Hair follicle dermal papilla cell (primary cell): Measurements from ENCODE around the gene NAT8. TPM values are rescaled to one million over a fixed set of nuclear protein-coding genes. Genes with fewer than 3 reads are reported as not detected.

ENCODE experiments used
- total RNA-seq: library from RNA; depleted of rRNA; stranded (reverse); fragments of >200 nt; gene quantifications from 2 replicates; pipeline ENCODE4 v1.2.3, GENCODE V29; 2012

The NAT8 gene, protein sequence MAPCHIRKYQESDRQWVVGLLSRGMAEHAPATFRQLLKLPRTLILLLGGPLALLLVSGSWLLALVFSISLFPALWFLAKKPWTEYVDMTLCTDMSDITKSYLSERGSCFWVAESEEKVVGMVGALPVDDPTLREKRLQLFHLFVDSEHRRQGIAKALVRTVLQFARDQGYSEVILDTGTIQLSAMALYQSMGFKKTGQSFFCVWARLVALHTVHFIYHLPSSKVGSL
- not detected in 2 replicates for total RNA-seq

DNA sequence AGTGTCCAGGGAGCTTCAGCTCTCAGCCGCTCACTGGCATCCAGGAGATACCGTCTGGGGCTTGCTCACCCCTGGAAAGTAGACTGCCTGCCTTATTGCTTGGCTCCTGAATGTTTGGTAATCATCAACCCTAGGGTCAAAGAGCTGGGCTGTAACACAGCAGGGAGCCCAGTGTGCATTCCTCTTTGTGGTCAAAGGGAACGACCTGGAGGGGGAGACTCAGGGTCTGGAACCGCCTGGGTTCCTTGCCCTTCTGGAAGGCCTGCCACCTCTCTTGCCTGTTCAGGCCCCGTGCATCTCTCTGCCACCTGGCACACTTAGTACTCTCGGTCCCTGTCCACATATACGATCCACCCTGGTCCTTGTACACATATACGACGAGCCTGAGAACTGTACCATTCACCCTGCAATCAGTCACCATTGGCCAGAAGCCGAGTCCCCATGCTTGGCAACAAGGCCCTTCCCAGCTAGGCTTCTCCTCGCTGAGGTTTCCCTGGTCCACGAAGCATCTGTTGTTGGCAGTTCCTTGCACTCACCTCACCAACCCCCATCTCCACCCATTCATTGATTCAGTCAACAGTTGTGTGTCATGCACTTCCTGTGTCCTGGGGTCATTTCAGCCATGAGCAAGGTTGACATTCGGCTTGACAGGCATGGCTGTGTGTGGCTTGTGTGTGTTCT is at the start of gene NAT8:
TSS of gene NAT8 (minus strand) at position 85 of the 681 bp plus-strand sequence. CDS start 794 bp downstream, outside the sequence.

Other genes with a start within 250 kb of the NAT8 start
- gene TPRKB, start 94.9 kb upstream of the NAT8 start, total RNA-seq: 9.6 and 18.0 TPM in 2 replicates
- gene DUSP11, start 137.7 kb upstream of the NAT8 start, total RNA-seq: 35.8 and 41.7 TPM in 2 replicates
- not detected in 2 replicates for gene C2orf78, start 141.8 kb upstream of the NAT8 start, total RNA-seq
- 26.3 and 29.1 TPM in 2 replicates for gene STAMBP, start 186.5 kb upstream of the NAT8 start, total RNA-seq